ENCODE data around the gene CAPN7. TPM values are rescaled to one million over a fixed set of nuclear protein-coding genes. Genes with fewer than 3 reads are reported as not detected.

Gene CAPN7
- polyA plus RNA-seq, 1 experiment, result 12.9 TPM

DNA sequence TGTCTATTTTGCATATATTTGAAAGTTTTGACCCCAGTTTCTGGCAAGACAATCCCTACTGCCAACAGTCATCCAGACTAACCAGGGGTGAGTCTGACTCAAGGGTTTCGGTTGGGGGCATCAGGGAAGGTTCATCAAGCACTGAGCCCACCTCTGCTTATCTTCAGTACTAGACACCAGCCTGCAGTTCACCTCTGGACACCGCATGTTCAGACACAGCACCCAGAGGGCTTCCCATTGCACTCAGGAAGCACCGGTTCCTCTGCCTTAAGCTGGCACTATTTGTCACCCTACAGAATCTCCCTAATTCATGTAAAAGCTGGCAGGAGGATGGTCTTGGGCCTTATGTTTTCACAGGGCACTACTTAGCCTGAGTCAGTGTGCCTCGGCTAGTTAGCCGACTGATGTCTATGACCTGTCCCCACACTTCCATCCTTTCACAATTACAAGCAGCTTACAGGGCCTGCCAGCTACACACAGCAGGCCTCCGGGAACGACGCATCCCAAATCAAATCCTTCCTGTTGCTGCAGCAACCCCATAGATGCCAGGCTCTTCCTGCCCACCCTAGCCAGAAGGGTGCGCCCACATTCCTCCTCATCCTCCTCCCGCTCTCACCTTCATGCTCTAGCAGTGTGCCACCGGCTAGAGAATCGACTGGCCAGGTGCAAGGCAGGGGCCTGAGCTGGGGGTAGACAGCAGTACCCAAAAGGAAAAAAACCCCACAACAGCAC lies 73.8 kb downstream of the CAPN7 start:
- ChIA-PET POLR2A (no interaction called here), CTCF (interaction anchor here (0.6 to 5.6 kb wide), 5 partner anchors 8 to 125 kb away, joined by 3 to 38 read pairs (median 4); no protein-coding TSS in a partner anchor)
- Histone ChIP-seq H3K27me3 (ENCODE audit: control insufficient read depth, insufficient read depth, low read length) (no peaks in the 10 kb centered on the region), H3K36me3 (ENCODE audit: control insufficient read depth, insufficient read depth, low read length) (no peaks in the 10 kb centered on the region), H3K4me3 (ENCODE audit: low read depth, low read length) (no peak overlapping the region)
- no peak for DNase-seq (ENCODE audit: low read depth)
- TF ChIP-seq, protein P1, sequence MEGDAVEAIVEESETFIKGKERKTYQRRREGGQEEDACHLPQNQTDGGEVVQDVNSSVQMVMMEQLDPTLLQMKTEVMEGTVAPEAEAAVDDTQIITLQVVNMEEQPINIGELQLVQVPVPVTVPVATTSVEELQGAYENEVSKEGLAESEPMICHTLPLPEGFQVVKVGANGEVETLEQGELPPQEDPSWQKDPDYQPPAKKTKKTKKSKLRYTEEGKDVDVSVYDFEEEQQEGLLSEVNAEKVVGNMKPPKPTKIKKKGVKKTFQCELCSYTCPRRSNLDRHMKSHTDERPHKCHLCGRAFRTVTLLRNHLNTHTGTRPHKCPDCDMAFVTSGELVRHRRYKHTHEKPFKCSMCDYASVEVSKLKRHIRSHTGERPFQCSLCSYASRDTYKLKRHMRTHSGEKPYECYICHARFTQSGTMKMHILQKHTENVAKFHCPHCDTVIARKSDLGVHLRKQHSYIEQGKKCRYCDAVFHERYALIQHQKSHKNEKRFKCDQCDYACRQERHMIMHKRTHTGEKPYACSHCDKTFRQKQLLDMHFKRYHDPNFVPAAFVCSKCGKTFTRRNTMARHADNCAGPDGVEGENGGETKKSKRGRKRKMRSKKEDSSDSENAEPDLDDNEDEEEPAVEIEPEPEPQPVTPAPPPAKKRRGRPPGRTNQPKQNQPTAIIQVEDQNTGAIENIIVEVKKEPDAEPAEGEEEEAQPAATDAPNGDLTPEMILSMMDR (IDR thresholded peaks at IDR 0.05; ENCODE audit: insufficient read depth, low read depth, low read length), result no peak

DNA sequence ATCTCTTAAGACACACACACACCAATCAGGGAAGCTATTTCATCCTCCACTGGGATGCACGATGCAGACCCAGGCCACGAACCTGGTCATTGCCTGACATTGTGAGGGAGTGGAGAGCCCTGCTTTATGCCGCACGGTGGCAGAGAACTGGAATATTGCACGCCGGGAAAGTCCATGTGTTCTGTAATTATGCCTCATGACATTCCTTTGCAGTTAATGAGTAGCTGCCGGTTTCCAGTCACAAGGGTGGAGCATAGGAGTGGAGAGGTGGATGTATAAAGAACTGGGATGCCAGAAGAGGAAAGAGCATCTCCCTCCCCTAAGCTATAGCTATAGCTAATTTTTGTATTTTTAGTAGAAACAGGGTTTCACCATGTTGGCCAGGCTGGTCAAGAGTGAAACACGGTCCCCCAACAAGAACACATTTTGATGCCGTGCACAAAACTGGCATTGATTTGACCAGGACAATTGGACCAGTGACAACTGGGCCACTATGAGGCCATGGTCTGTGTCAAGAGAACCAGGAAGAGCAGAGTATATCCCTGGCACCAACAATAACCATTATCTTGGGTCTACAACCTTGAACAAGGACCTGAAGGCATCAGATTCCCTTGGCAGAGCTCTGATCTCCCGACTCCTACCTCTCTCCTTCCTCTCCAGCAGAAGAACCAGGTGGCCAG lies 74.9 kb downstream of the CAPN7 start:
- Histone ChIP-seq H3K27me3 (ENCODE audit: control insufficient read depth, insufficient read depth, low read length) (no peaks in the 10 kb centered on the region), H3K4me3 (ENCODE audit: low read depth, low read length) (no peak overlapping the region), H3K36me3 (ENCODE audit: control insufficient read depth, insufficient read depth, low read length) (no peaks in the 10 kb centered on the region)
- ChIA-PET CTCF (interaction anchor here (1.5 to 5.6 kb wide), 2 partner anchors 13 to 124 kb away, joined by 4 to 38 read pairs; no protein-coding TSS in a partner anchor), POLR2A (interaction anchor here (0.5 kb wide), 1 partner anchor 316 kb away, joined by 5 read pairs; no protein-coding TSS in a partner anchor)
- DNase-seq (ENCODE audit: low read depth), result no peak
- TF ChIP-seq, protein P1 (IDR thresholded peaks at IDR 0.05; ENCODE audit: insufficient read depth, low read depth, low read length), result no peak

DNA sequence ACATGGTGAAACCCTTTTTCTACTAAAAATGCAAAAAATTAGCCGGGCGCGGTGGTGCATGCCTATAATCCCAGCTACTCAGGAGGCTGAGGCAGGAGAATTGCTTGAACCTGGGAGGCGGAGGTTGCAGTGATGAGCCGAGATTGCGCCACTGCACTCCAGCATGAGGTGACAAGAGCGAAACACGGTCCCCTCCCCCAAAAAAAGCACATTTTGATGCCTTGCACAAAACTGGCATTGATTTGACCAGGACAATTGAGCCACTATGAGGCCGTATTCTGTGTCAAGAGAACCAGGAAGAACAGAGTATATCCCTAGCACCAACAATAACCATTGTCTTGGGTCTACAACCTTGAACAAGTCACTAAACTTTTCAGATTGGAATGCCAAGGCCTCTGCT lies 75.8 kb downstream of the CAPN7 start:
- no peak for DNase-seq (ENCODE audit: low read depth)
- TF ChIP-seq, protein P1 (IDR thresholded peaks at IDR 0.05; ENCODE audit: insufficient read depth, low read depth, low read length), result no peak
- ChIA-PET CTCF (interaction anchor here (5.6 kb wide), 1 partner anchor 14 kb away, joined by 38 read pairs; no protein-coding TSS in a partner anchor), POLR2A (no interaction called here)
- Histone ChIP-seq H3K27me3 (ENCODE audit: control insufficient read depth, insufficient read depth, low read length) (no peaks in the 10 kb centered on the region), H3K36me3 (ENCODE audit: control insufficient read depth, insufficient read depth, low read length) (no peaks in the 10 kb centered on the region), H3K4me3 (ENCODE audit: low read depth, low read length) (no peak overlapping the region)

DNA sequence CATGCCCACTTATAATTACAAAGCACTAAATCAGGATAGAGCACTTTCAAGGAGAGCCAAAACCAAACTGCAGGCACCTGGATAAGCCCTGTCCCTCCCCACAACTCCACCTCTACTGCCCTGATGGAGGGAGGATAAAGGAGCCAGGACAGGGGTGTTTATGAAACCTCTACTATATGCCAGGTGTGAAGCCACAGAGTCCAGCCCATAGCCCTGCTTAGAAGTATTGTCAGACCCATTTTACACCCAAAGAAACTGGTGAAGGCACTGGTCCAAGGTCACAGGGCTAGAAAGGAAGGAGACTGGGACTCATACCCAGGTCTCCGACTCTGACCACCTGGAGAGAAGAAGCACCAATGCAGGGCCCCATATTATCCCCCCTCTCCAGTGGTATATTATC lies 77.7 kb downstream of the CAPN7 start:
- CTCF ChIA-PET, result interaction anchor here (0.6 to 2.4 kb wide), 5 partner anchors 9 to 121 kb away, joined by 3 to 5 read pairs (median 3); no protein-coding TSS in a partner anchor
- TF ChIP-seq, protein P1 (IDR thresholded peaks at IDR 0.05; ENCODE audit: insufficient read depth, low read depth, low read length), result no peak
- Histone ChIP-seq H3K4me3 (ENCODE audit: low read depth, low read length) (no peak overlapping the region), H3K27me3 (ENCODE audit: control insufficient read depth, insufficient read depth, low read length) (no peaks in the 10 kb centered on the region), H3K36me3 (ENCODE audit: control insufficient read depth, insufficient read depth, low read length) (no peaks in the 10 kb centered on the region)
- no peak for DNase-seq (ENCODE audit: low read depth)
- POLR2A ChIA-PET, result no interaction called here
